ENCODE data around the gene DDX25. TPM values are rescaled to one million over a fixed set of nuclear protein-coding genes. Genes with fewer than 3 reads are reported as not detected.
A peak's percentile ranks its signal among the peaks of the same experiment; 100 is the strongest.
"Not testable (repeated sequence)": the region's sequence is repeated elsewhere in the genome, so short reads cannot be mapped to it uniquely, and the experiment has no call there.

The DDX25 gene
- 1 to 10 TPM in 1 of 4 donors, not detected in 3; 1.5 TPM for total RNA-seq

- in situ Hi-C loops (cut with MboI; ENCODE audit: low pct_ligation_motif_present in 1 of 4, low pct_unique_long_range_greater_than_20kb in 1 of 4, low sequenced_read_pairs in 3 of 4) = no loop called here
- 28 to 35% methylated on average over 33 to 56 of the region's 81 CpGs for WGBS, 2 donors (ENCODE audit: low coverage in 1 of 2)
- no peak for DNase-seq
- H3K36me3 ChIP-seq = no peaks in the 10 kb centered on the region
- H3K27ac ChIP-seq = no peak within 1 kb of the TSS
- no peak for TF ChIP-seq POLR2AphosphoS5 (IDR thresholded peaks at IDR 0.05)
- TF ChIP-seq POLR2A (IDR thresholded peaks at IDR 0.05) = no peak
- TF ChIP-seq EP300 (IDR thresholded peaks at IDR 0.05; ENCODE audit: low read depth) = no peak
- no peak for TF ChIP-seq CTCF (IDR thresholded peaks at IDR 0.05)
- peaks cover 35% of the 10 kb centered on the region for H3K27me3 ChIP-seq
- no peaks in the 10 kb centered on the region for H3K9me3 ChIP-seq
- intact Hi-C loops (cut with DNase I; ENCODE audit: low total_unique reads) = no loop called here
- peak within 1 kb of the TSS in 3 of 4 donors; percentile 55 to 89 (median 57) for H3K4me3 ChIP-seq
- H3K4me1 ChIP-seq = peaks cover 0 to 25% (median 13%) of the 10 kb centered on the region in 4 donors
Measured at GRCh38 chr11:125903711-125904659, at the start of gene DDX25. Gene DDX25, plus strand, starts transcription at chr11:125904508. Its CDS starts 10 bp downstream, at chr11:125904518.

GRCh38 chr11:125857670-125858069 is 46.6 kb upstream of the DDX25 start:
- 94% methylated on average over 5 of the region's 9 CpGs; no CpG with 5 or more reads in 1 of the 2 donors for WGBS, 2 donors (ENCODE audit: low coverage in 1 of 2)
- H3K4me1 ChIP-seq; H3K4me3 ChIP-seq; H3K9me3 ChIP-seq; H3K36me3 ChIP-seq; intact Hi-C loops (cut with DNase I; ENCODE audit: low total_unique reads); H3K27ac ChIP-seq; in situ Hi-C loops (cut with MboI; ENCODE audit: low pct_ligation_motif_present in 1 of 4, low pct_unique_long_range_greater_than_20kb in 1 of 4, low sequenced_read_pairs in 3 of 4); DNase-seq; H3K27me3 ChIP-seq: not testable (repeated sequence)

GRCh38 chr11:125862786-125863185 is 41.5 kb upstream of the DDX25 start:
- in situ Hi-C loops (cut with MboI; ENCODE audit: low pct_ligation_motif_present in 1 of 4, low pct_unique_long_range_greater_than_20kb in 1 of 4, low sequenced_read_pairs in 3 of 4); H3K27me3 ChIP-seq; H3K4me1 ChIP-seq; H3K9me3 ChIP-seq; DNase-seq; intact Hi-C loops (cut with DNase I; ENCODE audit: low total_unique reads); H3K36me3 ChIP-seq; H3K27ac ChIP-seq; H3K4me3 ChIP-seq: not testable (repeated sequence)
- WGBS, 2 donors (ENCODE audit: low coverage in 1 of 2) = no CpG with 5 or more reads among the region's 33 CpGs

GRCh38 chr11:125865354-125865753 is 39.0 kb upstream of the DDX25 start:
- 80% methylated on average over 4 of the region's 4 CpGs; no CpG with 5 or more reads in 1 of the 2 donors for WGBS, 2 donors (ENCODE audit: low coverage in 1 of 2)
- DNase-seq; H3K36me3 ChIP-seq; H3K9me3 ChIP-seq; H3K4me3 ChIP-seq; in situ Hi-C loops (cut with MboI; ENCODE audit: low pct_ligation_motif_present in 1 of 4, low pct_unique_long_range_greater_than_20kb in 1 of 4, low sequenced_read_pairs in 3 of 4); intact Hi-C loops (cut with DNase I; ENCODE audit: low total_unique reads); H3K27me3 ChIP-seq; H3K4me1 ChIP-seq; H3K27ac ChIP-seq: not testable (repeated sequence)

- H3K9me3 ChIP-seq = no peaks in the 10 kb centered on the region
- no peaks in the 10 kb centered on the region for H3K4me1 ChIP-seq
- TF ChIP-seq EP300 (IDR thresholded peaks at IDR 0.05; ENCODE audit: low read depth) = no peak
- TF ChIP-seq POLR2A (IDR thresholded peaks at IDR 0.05) = no peak
- no peak for TF ChIP-seq CTCF (IDR thresholded peaks at IDR 0.05)
- no peak for TF ChIP-seq POLR2AphosphoS5 (IDR thresholded peaks at IDR 0.05)
- 54 to 74% methylated on average over 2 of the region's 2 CpGs for WGBS, 2 donors (ENCODE audit: low coverage in 1 of 2)
- DNase-seq = no peak
- no peak overlapping the region for H3K4me3 ChIP-seq
- intact Hi-C loops (cut with DNase I; ENCODE audit: low total_unique reads) (no loop called here), in situ Hi-C loops (cut with MboI; ENCODE audit: low pct_ligation_motif_present in 1 of 4, low pct_unique_long_range_greater_than_20kb in 1 of 4, low sequenced_read_pairs in 3 of 4) (no loop called here)
- no peak overlapping the region for H3K27ac ChIP-seq
- H3K36me3 ChIP-seq = no peaks in the 10 kb centered on the region
- H3K27me3 ChIP-seq = no peaks in the 10 kb centered on the region
Measured at GRCh38 chr11:125869521-125869920, 34.8 kb upstream of the DDX25 start.

All from transverse colon (tissue), 4 donors.